IPS DF 4.7 (cell line): ENCODE data around the gene FOXP4.
"Not testable (repeated sequence)": the region's sequence is repeated elsewhere in the genome, so short reads cannot be mapped to it uniquely, and the experiment has no call there.

ENCODE experiments used
- DNase-seq: peaks from one replicate; pipeline ENCODE4 v3.0.0-alpha.2; 2013; ENCODE audit warnings: low spot score; ENCODE audit errors: extremely low read depth

FOXP4 gene

GRCh38 chr6:41598670-41599014, 52.5 kb downstream of the FOXP4 start:
- DNase-seq = no peak

GRCh38 chr6:41599015-41599851, 53.1 kb downstream of the FOXP4 start:
- no peak for DNase-seq

GRCh38 chr6:41599852-41600445, 53.8 kb downstream of the FOXP4 start:
- no peak for DNase-seq

- no peak for DNase-seq
Measured at GRCh38 chr6:41600499-41601247, 54.5 kb downstream of the FOXP4 start.

- DNase-seq = no peak
Measured at GRCh38 chr6:41601248-41601549, 55.0 kb downstream of the FOXP4 start.

GRCh38 chr6:41602422-41602743, 56.2 kb downstream of the FOXP4 start:
- no peak for DNase-seq

GRCh38 chr6:41602864-41603608, 56.9 kb downstream of the FOXP4 start:
- DNase-seq = peak; percentile 74

GRCh38 chr6:41604006-41604405, 57.8 kb downstream of the FOXP4 start:
- DNase-seq = no peak

- no peak for DNase-seq
Measured at GRCh38 chr6:41605649-41606048, 59.5 kb downstream of the FOXP4 start.

- DNase-seq = no peak
Measured at GRCh38 chr6:41607036-41607435, 60.9 kb downstream of the FOXP4 start.

- DNase-seq = no peak
Measured at GRCh38 chr6:41607736-41608135, 61.6 kb downstream of the FOXP4 start.

GRCh38 chr6:41608443-41609151, 62.4 kb downstream of the FOXP4 start:
- no peak for DNase-seq

- DNase-seq = no peak
Measured at GRCh38 chr6:41614715-41615114, 68.5 kb downstream of the FOXP4 start.

- DNase-seq = no peak
Measured at GRCh38 chr6:41615311-41615710, 69.1 kb downstream of the FOXP4 start.

- no peak for DNase-seq
Measured at GRCh38 chr6:41618598-41618997, 72.4 kb downstream of the FOXP4 start.

- DNase-seq = not testable (repeated sequence)
Measured at GRCh38 chr6:41619193-41619592, 73.0 kb downstream of the FOXP4 start.

- DNase-seq = no peak
Measured at GRCh38 chr6:41621367-41621766, 75.2 kb downstream of the FOXP4 start.

GRCh38 chr6:41621802-41622201, 75.6 kb downstream of the FOXP4 start:
- no peak for DNase-seq

- DNase-seq = no peak
Measured at GRCh38 chr6:41622206-41622988, 76.2 kb downstream of the FOXP4 start.

- DNase-seq = no peak
Measured at GRCh38 chr6:41623330-41623729, 77.1 kb downstream of the FOXP4 start.
